ENCODE results near the gene CLDN18. TPM values are rescaled to one million over a fixed set of nuclear protein-coding genes. Genes with fewer than 3 reads are reported as not detected.

Gene CLDN18
- total RNA-seq, 1 donor from 2014 or later, result not detected

DNA sequence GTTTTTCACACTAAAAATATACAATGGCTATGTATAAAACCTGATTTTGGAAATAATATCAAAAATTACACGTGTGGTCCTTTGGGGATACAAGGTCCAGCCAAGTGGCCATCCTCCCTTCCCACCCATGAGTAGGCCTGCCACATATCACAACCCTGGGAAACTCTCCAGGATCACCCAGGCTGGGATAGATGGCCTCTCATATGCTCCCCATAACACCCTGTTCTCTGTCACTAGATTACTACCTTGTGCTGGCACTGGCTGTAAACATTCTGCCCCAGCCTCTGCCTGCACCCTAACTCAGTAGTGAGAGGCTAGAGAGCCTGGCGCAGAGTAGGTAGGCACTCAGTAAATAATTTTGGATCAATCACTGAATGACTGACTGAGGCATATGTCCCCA lies 52.1 kb downstream of the CLDN18 start:
- no peak for DNase-seq (ENCODE audit: low spot score)

DNA sequence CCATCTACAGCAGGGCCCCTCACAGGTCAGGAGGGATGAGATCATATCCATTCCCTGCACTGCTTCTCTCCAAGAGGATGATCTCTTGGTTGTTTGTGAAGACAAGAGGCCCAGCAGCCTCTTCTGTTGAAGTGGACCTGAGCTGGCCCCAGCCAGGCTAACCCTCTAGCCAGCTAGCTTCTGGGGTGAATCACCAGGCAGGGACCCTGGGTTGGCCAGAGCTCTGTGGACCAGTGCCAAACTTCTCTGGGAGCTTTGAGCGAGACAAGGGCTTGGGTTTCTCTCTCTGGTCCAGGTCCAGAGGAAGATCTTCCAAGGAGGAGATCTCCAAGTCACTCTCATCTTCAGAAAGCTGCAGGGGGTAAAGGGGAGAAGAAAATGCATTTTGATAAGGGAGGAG lies 52.7 kb downstream of the CLDN18 start:
- DNase-seq (ENCODE audit: low spot score), result no peak

DNA sequence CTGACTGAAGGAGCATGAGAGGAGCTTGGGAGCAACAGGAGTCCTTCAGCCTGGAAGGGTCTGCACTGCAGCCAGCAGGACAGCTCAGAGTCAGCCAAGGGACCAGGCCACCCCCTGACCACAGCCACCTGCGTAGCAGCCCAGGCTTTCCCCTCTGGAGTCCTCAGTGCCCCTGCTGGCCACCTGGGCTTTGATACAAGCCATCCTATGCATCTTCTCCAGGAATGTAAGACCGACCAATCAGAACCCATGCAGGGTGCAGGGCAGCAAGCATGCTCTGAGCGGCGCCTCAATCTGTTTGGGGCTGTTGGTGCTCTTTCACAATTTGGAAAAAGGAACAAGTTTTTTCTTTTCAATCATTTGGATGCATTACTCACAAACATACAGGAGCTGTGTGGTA lies 53.5 kb downstream of the CLDN18 start:
- no peak for DNase-seq (ENCODE audit: low spot score)

DNA sequence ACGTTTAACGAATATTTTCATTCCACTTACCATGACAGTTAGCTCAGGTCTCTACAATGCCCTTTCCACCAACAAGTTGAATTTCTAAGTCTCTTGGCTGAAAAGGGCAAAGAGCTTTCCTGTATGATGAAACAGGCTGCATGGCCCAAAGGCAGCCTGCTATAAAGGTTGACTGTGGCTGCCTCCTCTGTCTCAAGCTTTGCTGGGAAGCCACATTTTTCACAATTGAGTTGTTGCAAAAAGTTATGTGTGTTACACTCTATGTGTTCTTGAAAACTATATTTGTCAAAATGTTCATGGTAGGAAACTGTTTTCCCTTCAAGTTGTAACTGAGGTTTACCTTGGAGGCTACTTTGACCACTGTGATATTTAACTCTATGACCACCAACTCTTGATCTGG lies 56.0 kb downstream of the CLDN18 start:
- no peak for DNase-seq (ENCODE audit: low spot score)

DNA sequence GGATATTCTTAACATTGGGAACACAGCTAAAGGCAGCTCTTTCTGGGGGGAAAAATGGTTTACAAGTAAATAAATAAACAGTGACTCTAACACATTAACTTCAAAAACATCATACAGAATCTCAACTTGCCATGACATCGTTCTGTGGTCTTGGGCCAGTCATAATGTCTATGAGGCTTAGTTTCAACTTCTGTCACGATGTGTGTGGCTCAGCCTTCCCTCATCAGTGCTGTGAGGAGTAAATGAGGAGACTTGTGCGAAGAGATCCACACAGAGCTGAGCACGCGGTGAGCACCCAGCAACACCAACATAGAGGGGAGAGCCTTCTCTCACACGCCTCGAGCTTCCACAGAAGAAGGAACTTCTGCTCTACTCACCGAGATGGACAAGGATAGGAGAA lies 56.4 kb downstream of the CLDN18 start:
- no peak for DNase-seq (ENCODE audit: low spot score)

DNA sequence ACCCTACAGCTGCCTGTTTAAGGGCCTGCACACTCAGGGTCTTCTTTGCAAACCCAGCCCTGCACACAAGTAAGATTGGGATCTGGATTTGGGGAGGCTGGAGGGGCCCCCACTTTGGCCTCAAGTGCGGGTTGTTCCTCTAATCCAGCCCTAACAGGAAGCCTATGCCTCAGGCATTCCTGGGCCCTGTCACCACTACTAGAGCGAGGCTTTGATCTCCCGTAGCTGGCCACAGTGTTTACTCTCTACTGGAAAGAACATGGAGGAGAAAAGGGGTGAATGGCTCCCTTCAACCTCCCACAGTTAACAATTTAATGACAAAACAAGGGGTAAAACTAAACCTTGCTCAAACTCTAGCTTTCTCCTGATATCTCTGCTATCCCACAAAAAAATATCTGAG lies 57.0 kb downstream of the CLDN18 start:
- no peak for DNase-seq (ENCODE audit: low spot score)

DNA sequence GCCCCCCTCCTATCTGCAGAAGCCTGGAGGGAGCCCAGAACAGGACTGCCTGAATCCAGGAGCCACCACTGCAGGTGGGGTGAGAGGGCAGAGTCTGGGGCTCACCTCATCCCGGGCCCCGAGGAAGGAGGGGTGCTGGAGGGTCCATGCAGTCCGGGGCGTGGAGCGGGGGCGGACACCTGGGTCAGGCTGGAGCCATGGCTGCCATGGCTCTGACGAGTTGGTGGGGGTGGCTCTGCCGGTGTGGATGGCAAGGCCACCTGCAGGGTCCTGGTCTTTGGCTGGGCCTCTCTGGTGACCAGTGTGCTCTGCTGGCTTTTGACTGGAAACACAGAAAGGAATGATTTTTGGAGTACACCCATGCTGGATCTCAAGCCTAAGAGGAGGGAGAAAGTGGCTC lies 58.1 kb downstream of the CLDN18 start:
- no peak for DNase-seq (ENCODE audit: low spot score)

DNA sequence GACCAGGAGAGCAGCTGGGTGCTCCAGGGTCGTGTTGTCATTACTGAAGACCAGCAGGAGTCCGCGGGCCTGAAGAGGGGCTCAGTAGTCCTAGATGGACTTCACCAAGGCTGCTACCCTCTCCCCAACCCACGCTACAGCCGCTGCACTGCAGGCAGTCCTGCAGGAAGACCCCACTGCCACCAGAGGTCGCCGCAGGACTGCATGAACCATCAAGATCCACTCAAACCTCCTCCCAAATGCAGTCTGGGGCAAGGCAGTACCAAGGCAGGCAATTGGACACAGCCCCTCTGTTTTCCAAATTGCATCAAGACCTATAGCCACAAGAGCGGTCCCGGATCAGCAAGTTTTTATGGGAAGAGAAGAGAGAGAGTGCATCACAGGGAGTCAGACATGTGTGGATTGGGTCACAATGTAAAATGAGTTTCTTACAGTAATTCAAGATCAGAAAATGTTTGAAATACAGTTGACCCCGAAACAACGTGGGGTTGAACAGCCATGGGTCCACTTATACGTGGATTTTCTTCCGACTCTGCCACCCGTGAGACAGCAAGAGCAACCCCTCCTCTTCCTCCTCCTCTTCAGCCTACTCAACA lies 58.7 kb downstream of the CLDN18 start:
- no peak for DNase-seq (ENCODE audit: low spot score)

DNA sequence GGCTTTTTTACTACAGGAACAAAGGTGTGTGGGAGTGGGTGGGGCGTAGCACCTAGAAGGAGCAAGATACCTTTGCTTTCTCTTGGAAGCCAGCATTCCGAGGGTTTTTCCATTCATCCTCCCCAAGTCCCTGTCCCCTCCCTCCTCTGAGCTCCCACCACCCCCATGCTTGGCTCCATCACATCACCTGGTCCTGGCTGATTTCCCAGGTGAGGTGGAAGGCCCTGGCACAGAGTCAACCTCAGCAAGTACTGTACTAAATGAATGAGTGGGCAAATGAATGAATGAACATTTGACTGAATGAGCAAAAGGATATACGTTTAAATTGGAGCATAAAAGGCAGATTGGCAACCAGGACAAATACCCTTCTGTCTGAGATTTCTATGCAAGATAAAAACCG lies 60.0 kb downstream of the CLDN18 start:
- no peak for DNase-seq (ENCODE audit: low spot score)

DNA sequence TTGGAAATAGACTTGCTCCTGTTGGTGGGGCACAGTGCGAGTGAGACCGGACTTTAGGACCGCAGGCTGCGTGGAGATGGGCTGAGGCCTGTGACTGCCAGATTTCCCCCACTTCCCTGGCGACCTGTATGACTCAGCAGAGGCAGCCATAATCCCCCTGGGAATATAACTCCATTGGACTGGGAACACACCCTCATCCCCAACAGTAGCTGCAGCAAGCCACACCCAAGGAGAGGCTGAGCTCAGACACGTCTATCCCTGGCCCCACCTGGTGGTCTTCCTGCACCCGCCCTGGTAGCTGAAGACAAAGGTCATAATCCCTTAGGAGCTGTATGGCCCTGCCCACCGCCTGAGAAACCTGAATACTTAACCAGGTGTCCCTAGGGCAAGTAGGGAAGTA lies 62.8 kb downstream of the CLDN18 start:
- DNase-seq (ENCODE audit: low spot score), result no peak

DNA sequence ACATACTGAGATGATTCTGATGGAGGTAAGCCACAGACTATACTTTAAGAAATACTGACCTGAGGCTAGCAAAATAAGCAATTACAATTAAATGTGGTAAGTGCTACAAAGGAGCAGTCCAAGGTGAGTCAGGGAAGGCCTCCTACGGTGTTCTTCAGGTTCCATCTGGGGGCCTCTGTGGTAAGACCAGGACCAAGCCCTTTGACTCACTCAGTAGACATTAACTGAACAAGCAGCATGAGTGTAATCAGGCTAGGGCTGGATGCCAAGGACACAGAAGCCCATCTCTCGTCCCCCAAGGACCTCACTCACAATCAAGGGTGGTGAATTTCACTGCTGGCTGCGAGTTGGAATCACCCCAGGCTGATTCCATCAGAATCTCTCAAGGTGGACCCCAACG lies 68.1 kb downstream of the CLDN18 start:
- DNase-seq (ENCODE audit: low spot score), result no peak

DNA sequence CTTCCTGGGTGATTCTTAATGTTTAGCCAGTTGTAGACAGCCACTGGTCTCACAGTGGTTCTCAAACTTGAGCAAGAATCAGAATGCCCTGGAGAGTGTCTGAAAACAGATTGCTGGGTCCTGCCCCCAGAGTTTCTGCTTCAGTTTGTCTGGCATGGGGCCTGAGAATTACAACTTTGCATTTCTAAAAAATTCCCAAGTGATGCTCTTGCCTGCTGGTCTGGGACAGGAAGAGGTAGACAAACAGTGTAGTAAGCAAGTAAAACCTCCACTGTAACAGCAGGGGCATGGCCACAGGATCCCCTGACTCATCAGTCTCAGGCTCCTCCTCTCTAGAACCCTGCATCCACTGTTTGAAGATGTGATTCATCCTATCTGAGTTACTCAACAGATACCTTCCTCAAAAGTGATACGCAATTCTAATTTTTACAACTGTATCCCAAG lies 69.0 kb downstream of the CLDN18 start:
- no peak for DNase-seq (ENCODE audit: low spot score)

DNA sequence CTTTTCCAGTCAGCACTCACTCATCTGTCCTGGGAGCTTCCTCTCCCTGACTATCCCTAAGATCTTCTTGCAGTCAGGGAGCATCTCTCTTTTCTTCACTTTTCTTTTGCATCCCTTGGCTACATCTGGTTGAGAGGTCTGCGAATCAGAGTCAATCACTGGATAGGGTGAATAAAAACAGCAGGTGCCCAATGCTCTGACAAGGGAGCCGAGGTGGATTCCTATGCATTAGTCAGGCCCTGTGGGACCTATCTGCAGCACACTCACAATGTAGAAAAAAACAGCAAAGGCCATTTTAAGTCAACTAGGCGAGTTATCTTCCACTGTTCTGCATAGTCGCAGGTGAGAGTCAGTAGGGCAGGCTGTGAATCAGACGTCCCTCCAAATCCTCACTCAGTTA lies 69.9 kb downstream of the CLDN18 start:
- no peak for DNase-seq (ENCODE audit: low spot score)

DNA sequence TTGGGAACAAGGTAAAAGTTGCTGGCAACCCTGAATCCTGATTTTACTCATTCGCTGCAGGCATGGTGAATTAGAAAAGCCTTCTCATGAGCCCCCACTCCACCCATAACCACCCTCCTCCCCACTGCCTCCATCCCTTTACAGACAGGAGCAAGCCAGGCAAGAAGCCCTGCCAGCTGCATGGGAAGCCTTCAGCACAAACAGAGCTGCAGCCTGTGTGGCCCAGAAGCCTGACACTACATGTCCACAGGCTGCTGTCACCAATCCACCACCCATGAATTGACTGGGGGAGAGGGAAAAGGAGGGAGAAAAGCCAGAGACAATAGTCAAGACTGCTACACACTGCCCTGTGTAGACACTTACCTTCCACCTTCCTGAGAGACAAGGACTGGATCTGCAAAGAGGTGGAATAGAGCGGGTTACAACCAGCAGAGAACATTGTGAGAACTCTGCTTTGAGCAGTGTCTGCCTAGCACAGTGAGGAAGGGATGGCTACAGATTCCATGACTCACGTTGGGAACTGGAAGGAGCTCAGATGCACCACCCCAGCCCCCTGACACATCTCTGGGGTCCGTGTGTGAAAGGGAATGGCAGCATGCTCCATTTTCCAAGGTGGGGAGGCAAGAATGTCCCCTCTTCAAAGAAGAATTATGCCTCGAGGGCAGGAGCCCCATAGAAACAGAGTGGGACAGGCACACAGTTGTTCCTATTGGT lies 71.6 kb downstream of the CLDN18 start:
- DNase-seq (ENCODE audit: low spot score), result no peak

DNA sequence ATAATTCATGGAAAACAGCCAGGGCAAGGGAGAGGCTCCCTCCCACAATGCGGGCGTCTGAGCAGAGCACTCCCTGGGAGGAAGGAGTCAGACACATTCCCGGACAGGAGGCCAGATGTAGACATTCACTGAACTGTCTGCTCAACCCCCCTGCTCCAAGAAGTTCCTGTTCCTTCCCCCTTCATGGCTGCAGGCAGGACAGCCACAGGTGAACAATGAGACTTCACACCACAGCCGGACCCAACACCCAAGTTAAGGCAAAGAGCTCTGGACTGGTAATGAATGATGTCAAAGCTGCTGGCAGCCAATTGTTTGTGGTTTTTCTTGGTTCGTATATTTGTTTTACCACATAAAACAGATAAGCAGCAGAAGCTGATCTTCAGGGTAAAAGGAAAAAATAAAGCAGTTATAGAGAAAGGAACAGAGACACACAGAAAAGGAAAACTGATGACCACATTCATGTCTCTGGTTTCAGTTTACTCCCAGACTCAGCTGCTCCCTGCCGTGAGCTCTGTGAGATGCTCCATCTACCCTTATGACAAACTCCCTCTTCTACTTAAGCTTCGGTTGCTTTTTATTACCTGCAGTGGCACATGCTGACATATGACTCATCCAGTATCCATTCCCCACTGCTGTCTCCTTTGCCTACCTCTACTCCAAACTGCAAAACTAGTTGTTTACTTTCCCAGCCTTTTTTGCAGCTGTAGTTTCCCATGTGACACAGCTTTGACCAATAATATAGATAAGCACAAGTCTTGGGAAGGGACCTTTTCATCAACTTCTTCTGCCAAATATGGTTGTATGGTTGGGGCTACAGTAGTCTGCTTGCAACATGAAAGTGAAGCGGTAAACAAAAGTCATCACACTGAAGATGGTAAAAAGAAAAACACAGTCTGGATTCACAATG lies 72.4 kb downstream of the CLDN18 start:
- DNase-seq (ENCODE audit: low spot score), result no peak

DNA sequence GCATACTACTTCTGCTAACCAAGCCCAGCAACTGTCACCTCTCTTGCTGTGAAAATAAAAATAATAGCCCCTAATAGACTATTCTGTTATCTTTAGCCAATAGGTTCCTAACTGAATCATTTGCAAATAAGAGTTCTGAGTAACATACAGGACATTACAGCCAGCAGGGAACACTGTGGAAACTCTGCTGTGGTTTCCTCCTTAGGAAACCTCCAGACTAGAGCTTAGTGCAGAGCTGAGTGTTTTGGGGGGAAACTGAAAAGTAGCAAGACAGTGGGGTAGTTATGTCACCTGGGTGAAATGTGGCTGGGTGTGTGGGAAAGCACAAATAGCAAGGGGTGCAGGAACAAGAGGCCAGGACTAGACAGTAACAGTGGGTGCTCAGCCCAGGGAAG lies 73.0 kb downstream of the CLDN18 start:
- no peak for DNase-seq (ENCODE audit: low spot score)

Other genes starting within 250 kb of the CLDN18 start
- gene SOX14, start 245.8 kb upstream of the CLDN18 start, total RNA-seq, result not detected
- 13.7 TPM for gene DZIP1L, start 105.4 kb downstream of the CLDN18 start, total RNA-seq
- gene A4GNT, start 122.2 kb downstream of the CLDN18 start, total RNA-seq, result not detected
- gene DBR1, start 164.8 kb downstream of the CLDN18 start, total RNA-seq, result 11.1 TPM
- 102 TPM for gene ARMC8, start 177.1 kb downstream of the CLDN18 start, total RNA-seq